ENCODE results near the gene RIPOR3. TPM values are rescaled to one million over a fixed set of nuclear protein-coding genes. Genes with fewer than 3 reads are reported as not detected.

Gene RIPOR3
- total and polyA plus RNA-seq, 11 donors, result 2.4 to 20.7 (median 4.9) TPM

DNA sequence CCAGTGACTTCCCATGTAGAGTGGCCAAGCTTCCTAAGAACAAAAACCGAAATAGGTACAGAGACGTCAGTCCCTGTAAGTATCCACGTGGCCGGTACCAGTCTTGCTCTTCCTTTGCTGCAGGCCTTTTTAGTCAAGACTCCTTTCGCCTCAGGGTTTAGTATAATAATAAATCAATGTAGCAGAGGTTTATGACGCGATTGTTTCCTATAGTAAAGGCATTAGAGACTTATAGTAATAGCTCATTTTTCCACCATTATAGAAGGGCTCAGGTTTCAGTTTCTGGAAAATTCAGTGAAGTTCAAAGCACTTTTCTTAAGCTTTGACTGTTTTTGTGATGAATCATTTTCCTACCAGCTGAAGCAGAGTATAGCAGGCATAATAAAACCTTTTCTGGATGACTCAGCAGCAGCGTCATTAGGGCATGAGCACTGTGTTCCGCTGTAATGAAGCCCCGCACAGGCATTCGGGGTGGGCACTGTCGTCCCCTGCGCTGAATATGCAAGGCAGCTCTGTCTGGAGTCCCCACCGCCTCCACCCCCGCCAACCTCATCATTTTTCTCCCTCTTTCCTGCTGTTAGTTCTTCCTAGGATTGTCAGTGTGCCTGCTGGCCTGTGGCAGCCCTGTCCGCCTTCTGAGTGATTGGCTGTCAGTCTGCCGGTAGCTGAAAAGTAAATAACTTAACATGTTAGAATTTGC lies 129.8 kb downstream of the RIPOR3 start:
- Histone ChIP-seq H3K27ac (peak overlapping the region in 5 of 12 donors; percentile 11 to 77 (median 50)), H3K4me3 (no peak overlapping the region), H3K4me1 (peaks cover 0 to 70% (median 25%) of the 10 kb centered on the region in 12 donors), H3K9me3 (no peaks in the 10 kb centered on the region), H3K27me3 (no peaks in the 10 kb centered on the region), H3K36me3 (peaks cover 0 to 51% (median 39%) of the 10 kb centered on the region in 9 donors)
- no peak for DNase-seq
- 93% methylated on average over 17 of the region's 17 CpGs for WGBS, 4 donors
- peak in 2 of 4 donors; percentile 7 to 9 for ATAC-seq
- intact Hi-C loops (cut with DNase I), result loop anchor here in 1 of 10 donors (5.0 kb wide), 1 partner anchor 49 kb away; the partner anchor contains the start of gene PTPN1
- TF ChIP-seq, protein P1, sequence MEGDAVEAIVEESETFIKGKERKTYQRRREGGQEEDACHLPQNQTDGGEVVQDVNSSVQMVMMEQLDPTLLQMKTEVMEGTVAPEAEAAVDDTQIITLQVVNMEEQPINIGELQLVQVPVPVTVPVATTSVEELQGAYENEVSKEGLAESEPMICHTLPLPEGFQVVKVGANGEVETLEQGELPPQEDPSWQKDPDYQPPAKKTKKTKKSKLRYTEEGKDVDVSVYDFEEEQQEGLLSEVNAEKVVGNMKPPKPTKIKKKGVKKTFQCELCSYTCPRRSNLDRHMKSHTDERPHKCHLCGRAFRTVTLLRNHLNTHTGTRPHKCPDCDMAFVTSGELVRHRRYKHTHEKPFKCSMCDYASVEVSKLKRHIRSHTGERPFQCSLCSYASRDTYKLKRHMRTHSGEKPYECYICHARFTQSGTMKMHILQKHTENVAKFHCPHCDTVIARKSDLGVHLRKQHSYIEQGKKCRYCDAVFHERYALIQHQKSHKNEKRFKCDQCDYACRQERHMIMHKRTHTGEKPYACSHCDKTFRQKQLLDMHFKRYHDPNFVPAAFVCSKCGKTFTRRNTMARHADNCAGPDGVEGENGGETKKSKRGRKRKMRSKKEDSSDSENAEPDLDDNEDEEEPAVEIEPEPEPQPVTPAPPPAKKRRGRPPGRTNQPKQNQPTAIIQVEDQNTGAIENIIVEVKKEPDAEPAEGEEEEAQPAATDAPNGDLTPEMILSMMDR (IDR thresholded peaks at IDR 0.05), result no peak
- no peak for TF ChIP-seq POLR2A (IDR thresholded peaks at IDR 0.05)

DNA sequence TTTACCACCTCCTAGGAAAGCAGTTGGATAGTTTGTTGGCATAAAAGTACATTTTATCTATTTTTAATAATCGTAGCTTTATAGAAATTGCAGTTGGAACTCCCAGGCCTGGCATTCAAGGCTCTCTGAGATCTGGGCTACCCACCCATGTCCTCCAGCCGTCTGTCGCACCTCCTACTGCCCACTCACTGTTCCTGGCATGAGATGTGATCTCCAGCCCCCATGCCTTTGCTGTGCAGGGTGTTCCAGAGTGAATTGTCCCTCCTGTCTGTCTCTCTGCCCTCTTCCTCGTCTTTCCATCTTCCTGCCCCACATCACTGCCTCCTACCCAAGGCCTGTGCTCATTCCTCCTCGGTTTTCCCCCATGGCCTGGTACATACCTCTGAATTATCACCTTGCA lies 130.5 kb downstream of the RIPOR3 start:
- Histone ChIP-seq H3K36me3 (peaks cover 0 to 45% (median 34%) of the 10 kb centered on the region in 9 donors), H3K4me3 (no peak overlapping the region), H3K27me3 (no peaks in the 10 kb centered on the region), H3K9me3 (no peaks in the 10 kb centered on the region), H3K4me1 (peaks cover 0 to 63% (median 28%) of the 10 kb centered on the region in 12 donors), H3K27ac (peak overlapping the region in 2 of 12 donors; percentile 12 to 77)
- no peak for DNase-seq
- WGBS, 4 donors, result 74 to 86% (median 81%) methylated on average over 5 of the region's 5 CpGs
- intact Hi-C loops (cut with DNase I), result loop anchor here in 1 of 10 donors (5.0 kb wide), 1 partner anchor 49 kb away; the partner anchor contains the start of gene PTPN1
- TF ChIP-seq, protein P1 (IDR thresholded peaks at IDR 0.05), result no peak
- no peak for ATAC-seq

DNA sequence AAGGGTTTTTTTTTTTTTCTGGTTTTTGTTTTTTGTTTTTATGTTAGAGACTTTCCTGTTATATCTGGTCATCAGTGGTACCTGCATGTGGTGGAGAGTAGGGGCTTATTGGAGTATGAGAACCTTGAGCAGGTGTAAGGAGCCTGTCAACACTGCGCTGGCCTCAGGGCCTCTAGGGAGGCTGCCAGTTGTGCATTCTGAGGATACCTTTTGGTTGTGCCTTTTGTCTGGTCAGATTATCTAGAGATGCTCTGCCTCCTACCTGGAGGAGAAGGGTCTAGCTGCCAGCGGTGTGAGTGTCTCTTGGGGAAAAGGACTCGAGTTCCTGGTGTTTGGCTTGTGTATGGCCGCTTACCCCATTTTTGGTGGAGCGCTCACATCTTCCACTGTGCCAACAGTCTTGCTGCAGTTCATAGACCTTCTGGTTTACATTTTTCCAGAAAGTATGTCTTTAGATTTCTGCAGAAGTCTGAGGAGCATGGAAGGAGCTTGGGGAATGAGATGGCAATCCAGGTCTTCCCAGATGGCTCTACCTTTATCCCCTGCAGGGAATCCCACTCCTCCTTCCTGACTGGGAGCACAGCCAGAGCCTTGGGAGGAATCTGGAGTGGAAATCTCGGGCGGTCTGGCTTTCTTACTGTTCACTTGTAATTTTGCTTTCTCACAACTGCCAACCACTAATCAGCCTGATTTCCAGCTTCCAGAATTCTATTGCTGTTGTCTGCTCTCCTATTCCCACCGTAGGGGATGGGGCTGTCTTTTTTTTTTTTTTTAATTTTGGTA lies 131.3 kb downstream of the RIPOR3 start:
- no peak for ATAC-seq
- H3K27ac ChIP-seq, result peak overlapping the region in 1 of 12 donors; percentile 77
- no peak for DNase-seq
- H3K4me3 ChIP-seq, result no peak overlapping the region
- no peaks in the 10 kb centered on the region for H3K27me3 ChIP-seq
- peaks cover 0 to 37% (median 26%) of the 10 kb centered on the region in 9 donors for H3K36me3 ChIP-seq
- 78 to 86% (median 84%) methylated on average over 8 of the region's 8 CpGs for WGBS, 4 donors
- no peak for TF ChIP-seq POLR2A (IDR thresholded peaks at IDR 0.05)
- TF ChIP-seq, protein P1 (IDR thresholded peaks at IDR 0.05), result no peak
- H3K4me1 ChIP-seq, result peaks cover 0 to 56% (median 32%) of the 10 kb centered on the region in 12 donors
- intact Hi-C loops (cut with DNase I), result loop anchor here in 1 of 10 donors (5.0 kb wide), 1 partner anchor 48 kb away; the partner anchor contains the start of gene PTPN1
- H3K9me3 ChIP-seq, result no peaks in the 10 kb centered on the region

DNA sequence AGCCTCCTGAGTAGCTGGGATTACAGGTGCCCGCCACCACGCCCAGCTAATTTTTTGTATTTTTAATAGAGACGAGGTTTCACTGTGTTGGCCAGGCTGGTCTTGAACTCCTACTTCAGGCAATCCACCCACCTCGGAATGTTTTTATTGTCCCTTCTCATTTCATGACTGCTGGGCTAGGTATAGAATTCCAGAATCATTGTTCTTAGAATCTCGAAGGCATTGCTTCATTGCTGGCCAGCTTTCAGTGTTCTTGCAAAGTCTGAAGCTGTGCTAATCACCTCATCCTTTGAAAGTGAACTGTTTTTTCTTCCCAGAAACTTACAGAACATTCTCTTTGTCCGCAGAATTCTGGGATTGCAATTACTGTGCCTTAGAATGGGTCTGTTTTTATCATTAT lies 132.2 kb downstream of the RIPOR3 start:
- Histone ChIP-seq H3K27me3 (no peaks in the 10 kb centered on the region), H3K9me3 (no peaks in the 10 kb centered on the region), H3K4me1 (peaks cover 0 to 54% (median 30%) of the 10 kb centered on the region in 12 donors), H3K36me3 (peaks cover 0 to 30% (median 22%) of the 10 kb centered on the region in 9 donors), H3K27ac (no peak overlapping the region), H3K4me3 (no peak overlapping the region)
- ATAC-seq, result no peak
- WGBS, 4 donors, result 92 to 97% (median 95%) methylated on average over 6 of the region's 6 CpGs
- intact Hi-C loops (cut with DNase I), result no loop called here
- no peak for TF ChIP-seq POLR2A (IDR thresholded peaks at IDR 0.05)
- TF ChIP-seq, protein P1 (IDR thresholded peaks at IDR 0.05), result no peak
- no peak for DNase-seq
